ENCODE results near the gene NOL3.

DNA sequence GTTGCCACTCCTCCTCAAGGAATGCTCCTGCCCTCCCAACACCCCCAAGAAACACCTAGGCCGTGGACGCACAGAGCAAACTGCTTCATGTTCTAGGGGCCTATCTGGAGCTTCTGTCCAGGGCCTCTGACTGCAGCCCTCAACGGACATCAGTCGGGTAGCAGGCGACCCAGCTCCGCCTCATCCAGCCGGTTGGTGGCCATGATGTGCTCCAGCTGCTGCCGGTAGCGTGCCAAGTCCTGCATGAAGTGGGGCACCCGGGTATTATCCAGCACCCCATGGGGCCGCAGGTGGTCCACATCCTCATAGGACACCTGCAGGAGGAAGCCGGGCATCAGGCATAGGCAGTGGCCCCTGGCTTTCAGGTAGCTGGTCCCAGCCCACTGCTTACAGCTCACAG lies 6.3 kb downstream of the NOL3 start:
- no peak for TF ChIP-seq YY1 (IDR thresholded peaks at IDR 0.05)
- TF ChIP-seq, protein P1, sequence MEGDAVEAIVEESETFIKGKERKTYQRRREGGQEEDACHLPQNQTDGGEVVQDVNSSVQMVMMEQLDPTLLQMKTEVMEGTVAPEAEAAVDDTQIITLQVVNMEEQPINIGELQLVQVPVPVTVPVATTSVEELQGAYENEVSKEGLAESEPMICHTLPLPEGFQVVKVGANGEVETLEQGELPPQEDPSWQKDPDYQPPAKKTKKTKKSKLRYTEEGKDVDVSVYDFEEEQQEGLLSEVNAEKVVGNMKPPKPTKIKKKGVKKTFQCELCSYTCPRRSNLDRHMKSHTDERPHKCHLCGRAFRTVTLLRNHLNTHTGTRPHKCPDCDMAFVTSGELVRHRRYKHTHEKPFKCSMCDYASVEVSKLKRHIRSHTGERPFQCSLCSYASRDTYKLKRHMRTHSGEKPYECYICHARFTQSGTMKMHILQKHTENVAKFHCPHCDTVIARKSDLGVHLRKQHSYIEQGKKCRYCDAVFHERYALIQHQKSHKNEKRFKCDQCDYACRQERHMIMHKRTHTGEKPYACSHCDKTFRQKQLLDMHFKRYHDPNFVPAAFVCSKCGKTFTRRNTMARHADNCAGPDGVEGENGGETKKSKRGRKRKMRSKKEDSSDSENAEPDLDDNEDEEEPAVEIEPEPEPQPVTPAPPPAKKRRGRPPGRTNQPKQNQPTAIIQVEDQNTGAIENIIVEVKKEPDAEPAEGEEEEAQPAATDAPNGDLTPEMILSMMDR (IDR thresholded peaks at IDR 0.05; ENCODE audit: low read depth, low read length, missing input control) = no peak
- TF ChIP-seq GABPA (IDR thresholded peaks at IDR 0.05 in 1 of 2, conservative IDR thresholded peaks at IDR 0.05 in 1 of 2) = no peak
- TF ChIP-seq, protein P2, sequence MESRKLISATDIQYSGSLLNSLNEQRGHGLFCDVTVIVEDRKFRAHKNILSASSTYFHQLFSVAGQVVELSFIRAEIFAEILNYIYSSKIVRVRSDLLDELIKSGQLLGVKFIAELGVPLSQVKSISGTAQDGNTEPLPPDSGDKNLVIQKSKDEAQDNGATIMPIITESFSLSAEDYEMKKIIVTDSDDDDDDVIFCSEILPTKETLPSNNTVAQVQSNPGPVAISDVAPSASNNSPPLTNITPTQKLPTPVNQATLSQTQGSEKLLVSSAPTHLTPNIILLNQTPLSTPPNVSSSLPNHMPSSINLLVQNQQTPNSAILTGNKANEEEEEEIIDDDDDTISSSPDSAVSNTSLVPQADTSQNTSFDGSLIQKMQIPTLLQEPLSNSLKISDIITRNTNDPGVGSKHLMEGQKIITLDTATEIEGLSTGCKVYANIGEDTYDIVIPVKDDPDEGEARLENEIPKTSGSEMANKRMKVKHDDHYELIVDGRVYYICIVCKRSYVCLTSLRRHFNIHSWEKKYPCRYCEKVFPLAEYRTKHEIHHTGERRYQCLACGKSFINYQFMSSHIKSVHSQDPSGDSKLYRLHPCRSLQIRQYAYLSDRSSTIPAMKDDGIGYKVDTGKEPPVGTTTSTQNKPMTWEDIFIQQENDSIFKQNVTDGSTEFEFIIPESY (IDR thresholded peaks at IDR 0.05) = no peak
- no peak for TF ChIP-seq JUND (IDR thresholded peaks at IDR 0.05)
- TF ChIP-seq RXRA (IDR thresholded peaks at IDR 0.05) = no peak
- TF ChIP-seq TAF1 (conservative IDR thresholded peaks at IDR 0.05) = no peak
- TF ChIP-seq, protein P3, sequence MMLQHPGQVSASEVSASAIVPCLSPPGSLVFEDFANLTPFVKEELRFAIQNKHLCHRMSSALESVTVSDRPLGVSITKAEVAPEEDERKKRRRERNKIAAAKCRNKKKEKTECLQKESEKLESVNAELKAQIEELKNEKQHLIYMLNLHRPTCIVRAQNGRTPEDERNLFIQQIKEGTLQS (IDR thresholded peaks at IDR 0.05) = no peak
- TF ChIP-seq, protein P4, sequence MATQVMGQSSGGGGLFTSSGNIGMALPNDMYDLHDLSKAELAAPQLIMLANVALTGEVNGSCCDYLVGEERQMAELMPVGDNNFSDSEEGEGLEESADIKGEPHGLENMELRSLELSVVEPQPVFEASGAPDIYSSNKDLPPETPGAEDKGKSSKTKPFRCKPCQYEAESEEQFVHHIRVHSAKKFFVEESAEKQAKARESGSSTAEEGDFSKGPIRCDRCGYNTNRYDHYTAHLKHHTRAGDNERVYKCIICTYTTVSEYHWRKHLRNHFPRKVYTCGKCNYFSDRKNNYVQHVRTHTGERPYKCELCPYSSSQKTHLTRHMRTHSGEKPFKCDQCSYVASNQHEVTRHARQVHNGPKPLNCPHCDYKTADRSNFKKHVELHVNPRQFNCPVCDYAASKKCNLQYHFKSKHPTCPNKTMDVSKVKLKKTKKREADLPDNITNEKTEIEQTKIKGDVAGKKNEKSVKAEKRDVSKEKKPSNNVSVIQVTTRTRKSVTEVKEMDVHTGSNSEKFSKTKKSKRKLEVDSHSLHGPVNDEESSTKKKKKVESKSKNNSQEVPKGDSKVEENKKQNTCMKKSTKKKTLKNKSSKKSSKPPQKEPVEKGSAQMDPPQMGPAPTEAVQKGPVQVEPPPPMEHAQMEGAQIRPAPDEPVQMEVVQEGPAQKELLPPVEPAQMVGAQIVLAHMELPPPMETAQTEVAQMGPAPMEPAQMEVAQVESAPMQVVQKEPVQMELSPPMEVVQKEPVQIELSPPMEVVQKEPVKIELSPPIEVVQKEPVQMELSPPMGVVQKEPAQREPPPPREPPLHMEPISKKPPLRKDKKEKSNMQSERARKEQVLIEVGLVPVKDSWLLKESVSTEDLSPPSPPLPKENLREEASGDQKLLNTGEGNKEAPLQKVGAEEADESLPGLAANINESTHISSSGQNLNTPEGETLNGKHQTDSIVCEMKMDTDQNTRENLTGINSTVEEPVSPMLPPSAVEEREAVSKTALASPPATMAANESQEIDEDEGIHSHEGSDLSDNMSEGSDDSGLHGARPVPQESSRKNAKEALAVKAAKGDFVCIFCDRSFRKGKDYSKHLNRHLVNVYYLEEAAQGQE (IDR thresholded peaks at IDR 0.05) = no peak
- no peak for TF ChIP-seq SP1 (IDR thresholded peaks at IDR 0.05)

Data from liver (tissue), 3 donors.